GM12872 (cell line): ENCODE results near the gene FOXN1.

ENCODE experiments used
- CTCF ChIP-seq: IDR thresholded peaks from 3 replicates; pipeline ENCODE4 v1.5.1; 2011; ENCODE audit warnings: low read depth, mild to moderate bottlenecking, low read length, moderate library complexity; ENCODE audit not compliant: insufficient read depth

Gene FOXN1

DNA sequence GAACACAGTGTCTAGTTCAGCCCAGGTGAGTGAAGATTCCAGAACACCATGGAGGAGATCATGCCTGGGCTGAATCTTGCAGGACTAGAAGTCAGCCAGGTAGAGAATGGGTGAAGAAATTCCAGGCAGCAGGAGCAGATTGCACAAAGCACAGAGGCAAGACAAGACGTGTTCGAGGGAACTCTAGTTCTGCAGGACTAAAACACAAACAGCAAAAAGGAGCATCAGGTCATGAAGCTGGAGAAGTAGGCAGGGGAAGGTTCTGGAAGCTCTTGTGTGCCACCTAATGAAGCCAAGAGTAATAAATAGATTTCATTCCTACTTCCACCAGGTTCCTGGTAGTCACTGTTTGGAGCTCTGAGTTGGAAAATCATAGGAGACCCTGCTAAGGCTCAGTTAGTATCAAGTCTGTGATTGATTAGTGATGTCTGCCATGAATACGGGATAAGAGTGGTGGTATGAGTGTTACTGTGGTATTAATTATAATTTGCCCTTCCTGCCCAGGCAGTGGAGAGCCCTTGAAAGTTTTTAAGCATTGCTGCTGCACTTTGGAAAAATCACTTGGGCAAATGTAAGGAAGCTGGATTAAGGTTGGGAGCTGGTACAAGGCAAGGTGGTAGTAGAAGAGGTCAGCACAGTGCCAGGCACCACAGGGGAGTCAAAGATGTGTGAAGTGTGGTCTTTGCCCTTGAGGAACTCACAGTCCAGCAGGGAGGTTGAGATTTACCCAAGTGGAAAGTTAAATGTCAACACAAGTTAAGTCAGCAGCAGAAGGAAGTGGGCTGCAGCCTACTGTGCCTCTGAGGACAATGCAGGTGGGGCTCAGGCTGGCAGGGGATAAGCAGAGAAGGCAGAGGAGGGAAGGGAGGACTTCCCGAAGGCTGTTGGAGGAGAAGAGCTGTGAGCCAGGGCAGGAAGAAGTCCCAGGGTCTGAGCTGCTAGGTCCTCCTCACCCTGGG, 13.5 kb upstream of the FOXN1 start:
- no peak for TF ChIP-seq CTCF

DNA sequence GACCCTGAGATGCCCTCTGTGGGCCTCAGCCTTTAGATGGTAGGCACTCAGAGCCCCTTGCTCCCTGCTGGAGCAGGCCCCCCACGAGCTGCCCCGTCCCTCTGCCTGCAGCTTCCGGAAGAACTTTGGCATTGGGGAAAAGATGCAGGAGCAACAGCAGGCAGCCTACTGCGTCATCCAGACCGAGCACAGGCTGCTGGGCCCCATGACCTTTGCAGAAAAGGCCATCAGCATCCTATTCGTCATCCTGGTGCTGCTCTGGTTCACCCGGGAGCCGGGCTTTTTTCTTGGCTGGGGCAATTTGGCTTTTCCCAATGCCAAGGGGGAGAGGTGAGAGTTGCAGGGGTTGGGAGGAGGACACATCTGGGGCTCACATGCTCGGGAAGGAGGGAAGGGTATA, 12.7 kb upstream of the FOXN1 start:
- no peak for TF ChIP-seq CTCF

- TF ChIP-seq CTCF = peak; percentile 96
Measured at GRCh38 chr17:28494445-28495188, 11.5 kb upstream of the FOXN1 start.

- TF ChIP-seq CTCF = no peak
Measured at GRCh38 chr17:28495635-28496034, 10.5 kb upstream of the FOXN1 start.

DNA sequence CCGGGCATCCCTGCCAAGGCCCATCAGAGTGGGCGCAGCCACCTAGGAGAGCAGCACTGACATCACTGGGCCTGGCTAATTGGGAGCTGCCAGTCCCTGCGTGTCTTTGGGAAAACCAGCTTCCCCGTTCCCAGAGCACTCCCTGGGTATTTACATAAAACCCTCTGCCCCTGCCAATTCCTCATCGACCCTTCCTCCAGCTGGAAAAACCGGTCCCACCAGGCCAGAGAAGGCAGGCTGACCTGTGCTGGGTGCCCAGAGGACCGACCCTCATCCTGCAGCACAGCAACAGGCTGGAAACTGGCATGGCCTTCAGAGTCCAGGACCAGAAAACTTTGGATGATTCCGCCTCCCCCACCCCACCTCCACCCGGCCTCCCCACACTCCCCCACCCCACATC, 8.2 kb upstream of the FOXN1 start:
- no peak for TF ChIP-seq CTCF

DNA sequence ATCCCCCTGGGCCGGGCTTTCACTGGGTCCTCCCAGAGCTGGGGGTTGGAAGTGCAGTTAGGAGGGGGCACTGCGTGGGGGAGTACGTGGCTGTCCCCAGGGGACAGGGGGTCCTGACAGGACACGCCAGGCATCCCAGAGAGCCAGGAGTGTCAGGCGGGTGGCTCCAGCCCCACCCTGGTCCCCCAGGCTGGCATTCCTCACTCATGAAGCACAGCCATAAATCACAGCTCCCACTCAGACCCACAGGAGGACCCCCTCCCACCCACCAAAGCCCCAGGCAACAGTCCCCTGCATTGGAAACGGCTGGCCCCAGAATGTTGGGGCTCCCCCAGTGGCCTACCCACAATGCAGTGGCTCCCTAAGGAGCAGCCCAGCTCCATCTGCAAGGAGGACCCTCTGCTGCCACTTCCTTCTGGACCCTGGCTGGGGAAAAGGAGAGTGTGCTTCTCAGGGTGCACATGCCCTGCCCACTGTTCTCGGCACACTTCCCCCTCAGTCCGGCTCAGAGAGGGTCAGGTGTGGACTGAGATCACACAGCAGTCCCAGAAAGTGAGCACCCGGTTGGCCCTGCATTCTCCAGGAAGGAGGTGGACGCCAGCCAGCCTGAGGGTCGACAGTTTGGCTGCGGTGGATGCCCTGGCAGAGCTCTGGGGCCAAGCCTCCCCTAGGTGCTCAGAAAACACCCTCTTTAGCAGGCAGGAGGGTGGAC, 7.3 kb upstream of the FOXN1 start:
- TF ChIP-seq CTCF = no peak

GRCh38 chr17:28499364-28499664, 6.8 kb upstream of the FOXN1 start:
- TF ChIP-seq CTCF = no peak
